Fibroblast of lung (primary cell): ENCODE results near the gene DARS1. TPM values are rescaled to one million over a fixed set of nuclear protein-coding genes. Genes with fewer than 3 reads are reported as not detected.

Experiments
- DNase-seq, 2 donors: peaks; one replicate each; pipeline versions ENCODE4 v3.0.0 to v3.0.0-alpha.2; 2010; ENCODE audit warnings: low read depth in 2 of 2
- H2AFZ ChIP-seq: 2 replicates; pipeline ENCODE4 v1.5.1; 2012; ENCODE audit warnings: low read length, control low read depth, inconsistent platforms
- H3K27ac ChIP-seq: 2 replicates; pipeline ENCODE4 v1.5.1; 2011; ENCODE audit warnings: low read length, control low read depth; ENCODE audit not compliant: insufficient read depth
- H3K27me3 ChIP-seq: 2 replicates; pipeline ENCODE4 v1.5.1; 2011; ENCODE audit warnings: mild to moderate bottlenecking, low read length; ENCODE audit not compliant: control insufficient read depth, insufficient read depth
- H3K36me3 ChIP-seq: 2 replicates; pipeline ENCODE4 v1.5.1; 2011; ENCODE audit warnings: low read length; ENCODE audit not compliant: control insufficient read depth, insufficient read depth
- H3K4me1 ChIP-seq: 2 replicates; pipeline ENCODE4 v1.5.1; 2011; ENCODE audit warnings: low read length; ENCODE audit not compliant: control insufficient read depth, insufficient read depth; ENCODE audit errors: extremely low read depth
- H3K4me2 ChIP-seq: 2 replicates; pipeline ENCODE4 v1.5.1; 2011; ENCODE audit warnings: low read length, control low read depth; ENCODE audit not compliant: insufficient read depth; ENCODE audit errors: extremely low read depth
- H3K4me3 ChIP-seq, 4 experiments: fragments of 200-600 bp in 1 of 4; sonication (generic) in 1 of 4; replicated peaks in 1 of 4; 2 replicates each; pipeline ENCODE4 v1.5.1; 2011 to 2016; ENCODE audit warnings: low read length in 4 of 4, low read depth in 3 of 4, mild to moderate bottlenecking in 3 of 4, control low read depth in 2 of 4, inconsistent platforms in 1 of 4, mixed read lengths in 1 of 4; ENCODE audit not compliant: insufficient read depth in 1 of 4; ENCODE audit errors: control extremely low read depth in 1 of 4
- H3K79me2 ChIP-seq: 2 replicates; pipeline ENCODE4 v1.5.1; 2012; ENCODE audit warnings: mild to moderate bottlenecking, low read length, inconsistent platforms; ENCODE audit not compliant: control insufficient read depth, insufficient read depth
- H3K9ac ChIP-seq: 2 replicates; pipeline ENCODE4 v1.5.1; 2011; ENCODE audit warnings: mild to moderate bottlenecking, low read length, control low read depth; ENCODE audit not compliant: insufficient read depth
- H3K9me3 ChIP-seq: 2 replicates; pipeline ENCODE4 v1.5.1; 2012; ENCODE audit warnings: low read depth, low read length; ENCODE audit not compliant: control insufficient read depth, insufficient read depth
- H4K20me1 ChIP-seq: 2 replicates; pipeline ENCODE4 v1.5.1; 2011; ENCODE audit warnings: low read length; ENCODE audit not compliant: control insufficient read depth, insufficient read depth; ENCODE audit errors: extremely low read depth
- EZH2 ChIP-seq: IDR thresholded peaks from 2 replicates; pipeline ENCODE4 v1.5.1; 2012; ENCODE audit warnings: low read length, control low read depth, mild to moderate bottlenecking; ENCODE audit errors: missing control alignments
- polyA plus RNA-seq, 2 donors: library from polyadenylated mRNA; depleted of rRNA in 1 of 2; stranded (reverse) in 1 of 2; unstranded in 1 of 2; fragments of >200 nt; gene quantifications; 2 replicates each; pipeline ENCODE4 v1.2.1, GENCODE V29; 2011 to 2012; ENCODE audit warnings: missing spikeins in 1 of 2
- total RNA-seq: library from RNA; depleted of rRNA; stranded (reverse); fragments of >200 nt; gene quantifications from 2 replicates; pipeline ENCODE4 v1.2.1, GENCODE V29; 2014
- TF ChIP-seq, protein P1 (sequence below), 2 donors: IDR thresholded peaks in 1 of 2; conservative IDR thresholded peaks in 1 of 2; 1 replicate in 1 of 2; 2 replicates in 1 of 2; pipeline ENCODE4 v1.5.1; 2011 to 2012; ENCODE audit warnings: low read length in 2 of 2, control low read depth in 1 of 2, inconsistent platforms in 1 of 2, low read depth in 1 of 2, mild to moderate bottlenecking in 1 of 2

Gene DARS1
- total and polyA plus RNA-seq, 2 donors (not counting 1 experiment from before 2014, with no cell fraction given) = 75.5 to 110 TPM

DNA sequence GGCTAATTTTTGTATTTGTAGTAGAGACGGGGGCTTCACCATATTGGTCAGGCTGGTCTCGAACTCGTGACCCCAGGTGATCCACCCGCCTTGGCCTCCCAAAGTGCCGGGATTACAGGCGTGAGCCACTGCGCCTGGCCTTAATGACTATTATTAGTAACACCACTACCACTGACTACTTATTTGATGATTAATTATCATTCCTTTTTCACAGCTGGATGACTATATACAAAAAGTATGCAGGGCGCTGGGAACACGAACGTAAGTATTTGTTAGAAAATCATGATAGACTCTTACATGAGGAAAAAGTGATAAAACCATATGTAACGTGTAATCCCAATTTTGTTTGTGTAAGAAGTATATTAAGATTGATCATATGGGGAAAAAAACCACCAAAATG lies 21.6 kb downstream of the DARS1 start:
- Histone ChIP-seq H3K27me3 (no peaks in the 10 kb centered on the region), H2AFZ (no peak overlapping the region), H3K79me2 (no peaks in the 10 kb centered on the region), H3K4me3 (no peak overlapping the region), H3K4me2 (no peak overlapping the region), H3K36me3 (no peaks in the 10 kb centered on the region), H3K9me3 (no peaks in the 10 kb centered on the region), H3K9ac (no peak overlapping the region), H3K4me1 (peaks cover 2% of the 10 kb centered on the region), H4K20me1 (no peaks in the 10 kb centered on the region), H3K27ac (no peak overlapping the region)
- DNase-seq = peak; percentile 48 to 88
- TF ChIP-seq, protein P1, sequence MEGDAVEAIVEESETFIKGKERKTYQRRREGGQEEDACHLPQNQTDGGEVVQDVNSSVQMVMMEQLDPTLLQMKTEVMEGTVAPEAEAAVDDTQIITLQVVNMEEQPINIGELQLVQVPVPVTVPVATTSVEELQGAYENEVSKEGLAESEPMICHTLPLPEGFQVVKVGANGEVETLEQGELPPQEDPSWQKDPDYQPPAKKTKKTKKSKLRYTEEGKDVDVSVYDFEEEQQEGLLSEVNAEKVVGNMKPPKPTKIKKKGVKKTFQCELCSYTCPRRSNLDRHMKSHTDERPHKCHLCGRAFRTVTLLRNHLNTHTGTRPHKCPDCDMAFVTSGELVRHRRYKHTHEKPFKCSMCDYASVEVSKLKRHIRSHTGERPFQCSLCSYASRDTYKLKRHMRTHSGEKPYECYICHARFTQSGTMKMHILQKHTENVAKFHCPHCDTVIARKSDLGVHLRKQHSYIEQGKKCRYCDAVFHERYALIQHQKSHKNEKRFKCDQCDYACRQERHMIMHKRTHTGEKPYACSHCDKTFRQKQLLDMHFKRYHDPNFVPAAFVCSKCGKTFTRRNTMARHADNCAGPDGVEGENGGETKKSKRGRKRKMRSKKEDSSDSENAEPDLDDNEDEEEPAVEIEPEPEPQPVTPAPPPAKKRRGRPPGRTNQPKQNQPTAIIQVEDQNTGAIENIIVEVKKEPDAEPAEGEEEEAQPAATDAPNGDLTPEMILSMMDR (conservative IDR thresholded peaks at IDR 0.05 in 1 of 2, IDR thresholded peaks at IDR 0.05 in 1 of 2; ENCODE audit: low read depth in 1 of 2, low read length in 2 of 2) = no peak

DNA sequence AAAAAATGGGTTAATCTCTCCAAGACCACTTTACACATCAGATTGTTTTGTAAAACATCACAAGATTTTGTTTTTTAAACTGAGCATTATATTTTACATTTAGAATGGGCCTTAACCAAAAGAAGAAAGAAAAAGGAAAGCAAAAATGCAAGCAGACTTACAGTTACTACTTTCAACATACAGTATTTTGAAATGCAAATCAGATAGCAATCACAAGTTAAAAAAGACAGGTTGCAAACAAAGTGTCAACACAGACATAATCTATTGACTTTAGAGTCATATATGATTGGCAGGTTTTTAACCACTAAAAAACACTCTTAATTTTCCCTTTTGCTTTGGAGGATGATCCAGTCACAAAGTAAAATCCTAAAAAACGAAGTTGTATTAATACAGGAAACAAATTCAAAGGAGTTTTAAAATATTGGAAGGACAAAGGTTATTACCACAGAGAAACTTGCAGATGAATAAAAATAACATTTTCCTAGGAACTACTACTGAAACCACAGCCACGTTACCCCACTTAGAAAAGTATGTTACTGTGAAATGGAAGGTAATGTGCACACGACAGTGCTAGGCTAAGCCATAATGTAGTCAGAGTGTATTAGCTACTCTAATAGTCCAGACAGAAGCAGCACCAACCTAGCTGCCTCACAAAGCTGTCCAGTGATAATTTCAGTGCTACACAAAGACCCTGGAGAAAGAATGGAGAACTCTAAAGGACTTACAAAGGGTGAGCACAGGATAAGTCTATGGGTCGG lies 22.9 kb downstream of the DARS1 start:
- Histone ChIP-seq H3K36me3 (no peaks in the 10 kb centered on the region), H3K9ac (no peak overlapping the region), H3K27me3 (no peaks in the 10 kb centered on the region), H3K4me1 (peaks cover 2% of the 10 kb centered on the region), H3K4me2 (no peak overlapping the region), H3K9me3 (no peaks in the 10 kb centered on the region), H2AFZ (no peak overlapping the region), H3K79me2 (no peaks in the 10 kb centered on the region), H4K20me1 (no peaks in the 10 kb centered on the region), H3K4me3 (no peak overlapping the region), H3K27ac (no peak overlapping the region)
- peak in 1 of 2 donors; percentile 15 for DNase-seq
- no peak for TF ChIP-seq EZH2
- TF ChIP-seq, protein P1 (conservative IDR thresholded peaks at IDR 0.05 in 1 of 2, IDR thresholded peaks at IDR 0.05 in 1 of 2; ENCODE audit: low read depth in 1 of 2, low read length in 2 of 2) = no peak

DNA sequence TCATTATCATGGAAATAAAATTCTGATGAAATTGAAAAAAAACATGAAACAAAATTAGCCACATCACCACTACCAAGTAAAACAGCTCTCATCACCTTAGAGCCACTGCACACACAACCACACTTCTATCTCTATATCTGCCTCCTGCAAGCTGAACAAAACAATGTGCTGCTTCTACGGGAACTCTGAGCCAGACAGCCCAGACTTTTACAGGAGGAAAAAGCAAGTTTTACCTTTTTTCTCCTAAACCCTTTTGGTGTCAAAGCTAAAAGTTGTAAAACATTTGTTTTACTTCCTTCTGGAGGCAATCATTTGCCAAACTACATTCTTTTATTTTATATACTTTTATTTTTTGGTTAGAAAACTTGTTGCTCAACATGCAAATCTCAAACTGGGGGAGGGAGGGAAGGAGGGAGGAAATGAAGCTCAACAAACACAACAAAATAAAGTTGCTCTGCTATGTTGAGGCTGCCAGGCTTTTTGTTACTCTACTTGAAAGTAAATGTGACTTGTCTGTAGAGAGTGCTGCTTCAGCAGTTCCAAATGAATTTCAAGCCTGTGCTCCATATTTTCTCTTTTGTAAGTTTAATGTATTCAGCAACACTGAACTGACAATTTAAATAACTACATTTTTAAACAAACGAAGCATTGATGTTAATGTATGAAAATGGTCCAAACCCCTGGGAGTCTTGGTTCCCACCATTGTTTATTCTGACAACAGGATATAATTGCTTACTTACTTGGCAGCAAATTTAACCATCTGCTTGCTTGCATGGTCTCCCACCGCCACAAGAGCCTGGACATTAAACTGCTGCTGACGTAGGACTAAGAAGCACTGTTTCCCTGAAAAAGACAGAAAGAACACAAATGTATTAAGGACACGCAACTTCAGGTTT lies 24.5 kb downstream of the DARS1 start:
- H3K27me3 ChIP-seq = no peaks in the 10 kb centered on the region
- no peaks in the 10 kb centered on the region for H4K20me1 ChIP-seq
- H3K9ac ChIP-seq = no peak overlapping the region
- H2AFZ ChIP-seq = no peak overlapping the region
- no peaks in the 10 kb centered on the region for H3K36me3 ChIP-seq
- H3K4me1 ChIP-seq = peaks cover 2% of the 10 kb centered on the region
- no peaks in the 10 kb centered on the region for H3K9me3 ChIP-seq
- DNase-seq = peak; percentile 80 to 88
- peak overlapping the region; percentile 22 for H3K27ac ChIP-seq
- peak overlapping the region; percentile 2 for H3K4me2 ChIP-seq
- TF ChIP-seq, protein P1 (conservative IDR thresholded peaks at IDR 0.05 in 1 of 2, IDR thresholded peaks at IDR 0.05 in 1 of 2; ENCODE audit: low read depth in 1 of 2, low read length in 2 of 2) = no peak
- TF ChIP-seq EZH2 = no peak
- H3K4me3 ChIP-seq = no peak overlapping the region
- H3K79me2 ChIP-seq = no peaks in the 10 kb centered on the region
